Right lobe of liver (tissue), 6 donors: ENCODE data around the gene TTC7B. TPM values are rescaled to one million over a fixed set of nuclear protein-coding genes. Genes with fewer than 3 reads are reported as not detected.

Experiments used
- ATAC-seq, 4 donors: fragments of 200-7000 bp; cut with Tn5 transposase; one replicate each; pipeline ENCODE4 v1.9.1; 2020; ENCODE audit warnings: mild to moderate bottlenecking in 4 of 4, moderate library complexity in 4 of 4
- DNase-seq, 3 donors: peaks; one replicate each; pipeline ENCODE4 v3.0.0-alpha.2; 2020
- H3K27ac ChIP-seq, 3 donors: fragments of 200-600 bp; one replicate each; pipeline ENCODE4 v1.8.0; 2022
- H3K27me3 ChIP-seq, 2 donors: fragments of 200-600 bp; one replicate each; pipeline ENCODE4 v1.8.0; 2022
- H3K36me3 ChIP-seq, 4 donors: fragments of 200-600 bp; sonication (generic) in 1 of 4; one replicate each; pipeline versions ENCODE4 v1.5.1 to v1.8.0; 2017 to 2022; ENCODE audit warnings: control low read depth in 1 of 4
- H3K4me1 ChIP-seq, 4 donors: fragments of 200-600 bp; sonication (generic) in 1 of 4; one replicate each; pipeline versions ENCODE4 v1.5.1 to v1.8.0; 2017 to 2022; ENCODE audit warnings: control low read depth in 1 of 4
- H3K4me3 ChIP-seq, 3 donors: fragments of 200-600 bp; one replicate each; pipeline ENCODE4 v1.8.0; 2022
- H3K9me3 ChIP-seq, 4 donors: fragments of 200-600 bp; sonication (generic) in 1 of 4; one replicate each; pipeline versions ENCODE4 v1.5.1 to v1.8.0; 2017 to 2022; ENCODE audit warnings: control low read depth in 1 of 4
- POLR2A ChIP-seq: fragments of 450-650 bp; IDR thresholded peaks from one replicate; pipeline ENCODE4 v1.6.1; 2017; ENCODE audit warnings: antibody characterized with exemption, mild to moderate bottlenecking
- WGBS: methylation state at CpG from one replicate; pipeline ENCODE4 v1.1.6; 2018; ENCODE audit warnings: low coverage, low lambda C conversion rate; ENCODE audit not compliant: insufficient coverage; ENCODE audit errors: missing lambda C conversion rate; 5-methylcytosine and 5-hydroxymethylcytosine counted together
- intact Hi-C, 2 donors: fragments of 100-400 bp; cut with DNase I; formaldehyde crosslinking; loops; one replicate each; pipeline versions ENCODE4 v1.11.2 to v1.14.1; 2022
- total RNA-seq, 6 experiments: library from RNA; depleted of rRNA in 2 of 6; stranded (reverse); fragments of >200 nt in 2 of 6; fragmentation: NEBNext Ultra II Directional in 3 of 6; extraction: Animal tissue kit (Norgen Biotek cat#: 25700) in 3 of 6; gene quantifications; one replicate each; pipeline versions ENCODE4 v1.1.0 to v1.2.4, GENCODE V29; 2016 to 2023
- TF ChIP-seq, protein P1 (sequence below), 4 donors: fragments of 200-600 bp in 3 of 4; fragments of 450-650 bp in 1 of 4; IDR thresholded peaks; one replicate each; pipeline versions ENCODE4 v1.5.1 to v1.8.0; 2016 to 2022; ENCODE audit warnings: antibody characterized with exemption in 4 of 4, mild to moderate bottlenecking in 2 of 4
- donor health status: DM: no; HTN: yes; CAD: no.
- donor health status: DM: no; HTN: no; CAD: no.
- donor health status: DM: no; HTN: no; CAD: no.
- donor health status: DM: no; HTN: yes; CAD: no.
- donor health status: DM: no; HTN: yes; CAD: no.

Gene TTC7B
- total RNA-seq, 6 experiments from 2014 or later: 18.4 to 56.1 (median 37.5) TPM

DNA sequence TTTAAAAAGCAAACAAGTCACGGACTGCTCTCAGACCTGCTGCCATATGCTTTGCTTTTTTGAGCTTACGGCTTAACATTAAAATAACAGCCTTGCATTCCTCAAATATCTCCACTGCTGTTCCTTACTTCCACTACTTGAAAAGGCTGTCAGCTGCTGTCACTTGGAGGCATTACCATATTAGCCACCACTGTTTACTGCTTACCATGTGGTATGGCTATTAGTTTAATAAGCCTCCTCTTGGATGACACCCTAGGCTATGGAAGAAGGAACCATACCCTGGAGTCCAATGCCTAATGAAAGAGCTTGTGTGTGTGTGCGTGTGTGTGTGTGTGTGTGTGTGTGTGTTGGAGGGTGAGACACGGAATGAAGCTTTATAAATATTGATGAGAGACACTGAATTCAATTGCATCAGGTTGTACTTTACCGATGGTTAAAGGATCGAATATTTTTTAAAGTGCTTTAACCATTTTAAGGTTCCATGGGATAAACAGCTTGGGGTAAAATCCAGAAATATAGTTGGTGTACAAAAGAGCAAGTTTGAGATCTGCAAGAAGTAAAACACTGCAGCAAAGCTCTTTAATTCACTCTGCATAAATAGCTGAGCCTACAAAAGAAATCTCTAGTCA is 174.5 kb downstream of the TTC7B start:
- intact Hi-C loops: no loop called here
- ATAC-seq: no peak
- 76% methylated on average over 6 of the region's 6 CpGs for WGBS

DNA sequence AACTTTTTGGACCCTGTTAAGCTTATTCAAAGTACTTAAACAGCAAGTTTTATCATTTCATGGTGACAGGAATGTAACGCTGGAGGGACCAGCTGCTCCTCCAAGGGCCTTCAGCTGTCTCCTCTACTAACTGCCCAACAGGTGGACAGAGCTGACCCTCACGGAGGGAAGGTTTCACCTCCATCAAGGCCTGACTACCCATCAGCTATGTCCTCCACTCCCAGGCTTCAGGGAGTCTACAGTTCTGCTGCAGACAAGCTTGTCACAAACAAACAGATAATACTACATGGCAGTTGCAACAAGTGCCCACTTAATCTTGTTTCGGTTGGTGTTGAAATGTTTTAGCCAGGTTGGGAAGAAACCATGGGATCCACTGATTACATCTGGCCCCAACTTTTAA is 175.1 kb downstream of the TTC7B start:
- intact Hi-C loops: no loop called here
- no peak overlapping the region for H3K27ac ChIP-seq
- H3K9me3 ChIP-seq: no peaks in the 10 kb centered on the region
- H3K27me3 ChIP-seq: no peaks in the 10 kb centered on the region
- DNase-seq (no peak), ATAC-seq (no peak)
- no peak overlapping the region for H3K4me3 ChIP-seq
- no peak for TF ChIP-seq POLR2A
- H3K36me3 ChIP-seq: peaks cover 0 to 8% (median 0%) of the 10 kb centered on the region in 4 donors
- WGBS: 57% methylated on average over 1 of the region's 3 CpGs
- no peaks in the 10 kb centered on the region for H3K4me1 ChIP-seq

More for the DNA sequence above, 174.5 kb downstream of the TTC7B start:
- TF ChIP-seq, protein P1, sequence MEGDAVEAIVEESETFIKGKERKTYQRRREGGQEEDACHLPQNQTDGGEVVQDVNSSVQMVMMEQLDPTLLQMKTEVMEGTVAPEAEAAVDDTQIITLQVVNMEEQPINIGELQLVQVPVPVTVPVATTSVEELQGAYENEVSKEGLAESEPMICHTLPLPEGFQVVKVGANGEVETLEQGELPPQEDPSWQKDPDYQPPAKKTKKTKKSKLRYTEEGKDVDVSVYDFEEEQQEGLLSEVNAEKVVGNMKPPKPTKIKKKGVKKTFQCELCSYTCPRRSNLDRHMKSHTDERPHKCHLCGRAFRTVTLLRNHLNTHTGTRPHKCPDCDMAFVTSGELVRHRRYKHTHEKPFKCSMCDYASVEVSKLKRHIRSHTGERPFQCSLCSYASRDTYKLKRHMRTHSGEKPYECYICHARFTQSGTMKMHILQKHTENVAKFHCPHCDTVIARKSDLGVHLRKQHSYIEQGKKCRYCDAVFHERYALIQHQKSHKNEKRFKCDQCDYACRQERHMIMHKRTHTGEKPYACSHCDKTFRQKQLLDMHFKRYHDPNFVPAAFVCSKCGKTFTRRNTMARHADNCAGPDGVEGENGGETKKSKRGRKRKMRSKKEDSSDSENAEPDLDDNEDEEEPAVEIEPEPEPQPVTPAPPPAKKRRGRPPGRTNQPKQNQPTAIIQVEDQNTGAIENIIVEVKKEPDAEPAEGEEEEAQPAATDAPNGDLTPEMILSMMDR (IDR thresholded peaks at IDR 0.05): no peak
- no peak for TF ChIP-seq POLR2A
- no peak for DNase-seq
- H3K36me3 ChIP-seq: peaks cover 0 to 8% (median 0%) of the 10 kb centered on the region in 4 donors
- no peaks in the 10 kb centered on the region for H3K27me3 ChIP-seq
- H3K4me1 ChIP-seq: no peaks in the 10 kb centered on the region
- no peaks in the 10 kb centered on the region for H3K9me3 ChIP-seq
- no peak overlapping the region for H3K4me3 ChIP-seq
- no peak overlapping the region for H3K27ac ChIP-seq

DNA sequence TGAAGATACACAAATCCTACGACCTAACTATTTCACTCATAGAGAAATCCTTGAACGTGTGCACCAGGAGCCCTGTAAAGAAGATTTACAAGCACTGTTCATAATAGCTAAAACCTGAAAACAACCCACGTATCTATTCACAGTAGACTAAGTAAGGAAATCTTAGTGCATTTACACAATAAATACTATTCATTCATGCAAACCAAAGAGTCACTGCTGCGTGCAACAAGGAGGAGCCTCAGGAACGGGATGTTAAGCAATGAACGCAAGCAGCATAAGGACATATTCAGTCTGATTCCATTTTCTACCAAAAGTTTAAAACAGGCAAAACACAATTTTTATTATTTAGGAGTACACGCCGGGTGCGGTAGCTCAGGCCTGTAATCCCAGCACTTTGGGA is 176.6 kb downstream of the TTC7B start:
- Histone ChIP-seq H3K4me3 (no peak overlapping the region), H3K27ac (no peak overlapping the region), H3K36me3 (peaks cover 0 to 8% (median 0%) of the 10 kb centered on the region in 4 donors), H3K9me3 (no peaks in the 10 kb centered on the region), H3K27me3 (no peaks in the 10 kb centered on the region), H3K4me1 (no peaks in the 10 kb centered on the region)
- intact Hi-C loops: no loop called here
- WGBS: 81% methylated on average over 7 of the region's 9 CpGs
- TF ChIP-seq, protein P1 (IDR thresholded peaks at IDR 0.05): no peak
- TF ChIP-seq POLR2A: no peak
- no peak for DNase-seq
- no peak for ATAC-seq

DNA sequence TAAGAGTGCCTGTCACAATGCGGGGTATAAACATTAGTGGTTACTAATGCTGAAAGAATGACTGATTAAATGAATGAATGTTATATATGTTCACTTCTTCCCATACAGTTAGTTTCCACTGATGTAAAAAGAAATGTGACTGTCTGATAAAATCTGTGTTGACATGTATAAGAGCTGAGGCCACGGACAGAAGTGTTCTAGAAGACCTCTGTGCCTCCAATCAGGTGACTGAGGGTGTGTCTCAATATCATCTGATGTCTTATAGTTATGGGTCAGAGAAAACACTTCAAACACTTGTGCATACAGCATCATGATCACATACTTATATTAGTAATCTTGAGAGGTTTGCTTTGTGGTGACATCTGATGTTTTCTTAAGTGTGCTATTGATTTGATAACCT is 183.4 kb downstream of the TTC7B start:
- TF ChIP-seq, protein P1 (IDR thresholded peaks at IDR 0.05): no peak
- TF ChIP-seq POLR2A: no peak
- ATAC-seq: no peak
- Histone ChIP-seq H3K4me3 (no peak overlapping the region), H3K27ac (no peak overlapping the region), H3K9me3 (no peaks in the 10 kb centered on the region), H3K4me1 (no peaks in the 10 kb centered on the region), H3K27me3 (no peaks in the 10 kb centered on the region), H3K36me3 (no peaks in the 10 kb centered on the region)
- intact Hi-C loops: no loop called here
- DNase-seq: no peak
- WGBS: 88% methylated on average over 2 of the region's 2 CpGs

DNA sequence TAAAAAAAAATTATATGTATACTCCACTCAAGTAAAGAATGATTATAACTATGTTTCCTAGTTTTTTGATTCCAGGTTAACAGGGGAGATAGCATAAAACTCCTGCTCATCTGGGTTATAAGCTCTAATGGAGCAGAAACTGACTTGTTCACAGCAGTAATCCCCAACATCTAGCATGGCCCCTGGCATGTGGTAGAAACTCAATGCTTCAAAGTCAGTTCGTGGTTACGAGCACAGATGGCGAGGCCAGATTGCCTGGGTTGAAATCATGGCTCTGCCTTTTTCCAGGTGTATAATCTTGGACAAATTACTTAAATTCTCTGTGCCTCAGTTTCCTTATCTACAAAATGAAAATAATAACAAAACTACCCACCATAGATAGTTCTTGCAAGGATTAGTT is 183.8 kb downstream of the TTC7B start:
- intact Hi-C loops: no loop called here
- H3K36me3 ChIP-seq: no peaks in the 10 kb centered on the region
- no peak overlapping the region for H3K4me3 ChIP-seq
- H3K9me3 ChIP-seq: no peaks in the 10 kb centered on the region
- DNase-seq (no peak), ATAC-seq (no peak)
- H3K27me3 ChIP-seq: no peaks in the 10 kb centered on the region
- no peak for TF ChIP-seq POLR2A
- TF ChIP-seq, protein P1 (IDR thresholded peaks at IDR 0.05): no peak
- 85% methylated on average over 3 of the region's 3 CpGs for WGBS
- no peak overlapping the region for H3K27ac ChIP-seq
- no peaks in the 10 kb centered on the region for H3K4me1 ChIP-seq
